OCI-M1 (cell line): ENCODE measurements around the gene DISC1.

Source experiments
- DNase-seq: peaks from one replicate; lab custom pipeline; 2025; lab: John Stamatoyannopoulos, UW

The DISC1 gene

GRCh38 chr1:231856426-231856825 is 229.8 kb downstream of the DISC1 start:
- no peak for DNase-seq

DNA sequence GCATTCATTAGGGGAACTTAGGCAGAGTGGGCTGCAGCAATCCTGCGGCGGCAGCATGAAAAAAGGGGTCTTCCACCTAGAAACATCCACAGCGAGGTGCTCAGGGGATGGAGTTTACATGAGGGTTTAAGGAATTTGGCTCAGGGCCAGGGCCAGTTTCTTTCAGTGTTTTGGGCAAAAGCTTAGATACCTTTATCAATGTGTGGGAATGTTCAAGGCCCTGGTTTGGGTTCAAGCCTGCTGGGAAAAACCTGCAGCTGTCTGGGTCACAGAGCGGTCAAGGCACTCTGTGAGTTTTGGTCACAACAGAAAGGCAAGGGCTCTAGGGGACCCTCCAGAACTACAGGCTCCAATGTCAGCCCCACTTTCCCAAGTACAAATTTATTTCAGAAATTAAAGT is 230.3 kb downstream of the DISC1 start:
- DNase-seq = no peak

- DNase-seq = no peak
Measured at GRCh38 chr1:231857609-231858135, 231.1 kb downstream of the DISC1 start.

- no peak for DNase-seq
Measured at GRCh38 chr1:231860221-231861088, 233.9 kb downstream of the DISC1 start.

DNA sequence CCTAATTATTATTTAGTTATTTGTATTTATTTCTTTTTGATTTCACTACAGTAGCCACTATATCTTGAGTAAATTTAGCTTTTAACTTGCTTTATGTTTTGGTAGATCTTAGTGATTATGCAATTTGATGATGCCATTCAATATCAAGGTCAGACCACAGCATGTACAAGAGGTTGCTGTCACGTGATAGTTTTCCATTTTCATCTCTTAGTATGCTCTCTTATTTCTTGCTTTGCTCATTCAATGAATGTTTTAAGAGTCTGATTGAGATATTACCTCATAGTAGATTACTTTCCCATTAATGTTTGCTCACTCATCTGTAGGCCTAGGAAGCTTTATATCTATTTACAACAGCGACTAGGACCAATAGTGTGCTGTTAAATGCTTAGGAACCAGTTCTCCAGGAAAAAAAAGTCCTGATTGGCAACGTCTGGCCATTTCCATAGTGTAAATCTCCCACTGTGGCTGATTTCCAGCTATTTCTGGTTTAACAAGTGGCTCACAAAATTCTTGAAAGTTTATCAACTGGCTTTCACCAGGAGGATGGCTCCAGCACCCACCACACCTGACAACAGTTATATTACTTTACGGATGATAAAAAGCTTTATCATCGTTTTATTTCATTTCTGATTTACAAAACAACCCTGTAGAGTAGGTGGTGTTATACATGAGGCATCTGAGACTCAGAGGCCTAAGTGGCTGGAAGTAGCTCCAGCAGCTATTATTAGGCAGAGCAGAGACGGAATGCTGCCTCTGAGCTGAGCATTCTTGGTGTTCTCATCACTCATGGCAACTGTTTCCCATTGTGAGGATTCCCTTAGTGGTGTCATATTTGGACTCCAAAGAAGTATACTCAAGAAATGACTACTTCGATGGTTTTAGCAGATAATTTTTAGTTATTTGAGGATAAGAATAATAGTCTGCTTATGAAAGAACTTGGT is 235.2 kb downstream of the DISC1 start:
- DNase-seq = peak; percentile 10

DNA sequence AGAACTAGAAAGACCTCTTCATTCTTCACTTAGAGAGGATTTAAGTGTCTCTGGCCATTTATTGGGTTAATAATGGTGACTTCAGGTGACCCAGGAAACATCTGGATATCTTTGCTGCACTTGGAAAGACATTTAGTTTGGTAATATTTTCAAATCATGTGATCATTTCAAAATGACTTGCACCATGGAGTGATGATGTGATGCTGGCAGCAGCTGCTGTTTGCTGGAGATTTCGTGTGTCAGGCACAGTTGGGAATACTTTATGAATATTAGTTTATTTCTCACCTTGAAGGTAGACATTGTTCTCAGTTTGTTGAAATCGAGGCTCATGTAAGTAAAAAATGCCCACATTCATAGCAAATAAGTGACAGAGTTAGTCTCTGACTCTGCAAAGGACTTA is 236.0 kb downstream of the DISC1 start:
- no peak for DNase-seq

GRCh38 chr1:231865331-231865730 is 238.7 kb downstream of the DISC1 start:
- DNase-seq = no peak

DNA sequence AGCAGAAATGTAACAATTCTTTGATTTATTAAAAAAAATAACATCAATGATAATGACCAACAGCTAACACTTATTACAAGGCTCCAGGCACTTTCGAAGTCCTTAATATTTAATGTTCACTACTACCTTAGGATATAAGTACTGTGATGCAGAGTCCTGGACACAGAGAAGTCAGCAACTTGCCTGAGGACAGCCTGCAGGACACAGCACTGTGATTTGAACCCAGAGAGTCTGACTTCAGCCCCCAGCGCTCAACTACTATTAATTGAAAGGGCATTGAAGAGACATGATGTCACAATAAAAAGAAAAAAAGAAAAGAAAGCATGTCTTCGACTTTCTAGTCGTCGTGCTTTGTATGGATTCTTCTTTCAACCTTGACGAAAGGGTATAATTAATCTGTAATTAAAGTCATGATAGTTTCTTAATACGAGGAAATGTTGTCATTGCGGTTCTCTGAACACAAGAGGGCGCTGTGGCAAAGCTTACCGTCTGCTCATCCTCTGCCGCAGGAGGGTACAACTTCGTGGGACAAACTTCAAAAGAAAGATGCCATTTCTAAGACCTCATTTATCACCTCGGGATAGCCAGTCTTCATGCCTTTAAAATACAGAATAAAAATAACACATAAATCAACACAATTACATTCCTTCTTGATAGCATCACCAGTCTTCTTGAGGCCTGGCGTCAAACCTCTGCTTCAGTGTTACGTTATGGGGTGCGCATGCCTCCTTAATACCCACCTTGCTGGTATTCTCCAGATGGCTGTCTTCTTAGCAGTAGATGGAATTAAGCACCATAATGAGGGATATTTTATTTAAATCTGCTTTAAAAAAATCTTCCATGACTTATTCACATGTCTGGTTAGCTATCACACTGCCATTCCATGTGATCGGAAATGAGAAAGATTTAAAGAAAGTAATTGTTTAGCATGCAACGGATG is 240.1 kb downstream of the DISC1 start:
- peak; percentile 75 for DNase-seq

DNA sequence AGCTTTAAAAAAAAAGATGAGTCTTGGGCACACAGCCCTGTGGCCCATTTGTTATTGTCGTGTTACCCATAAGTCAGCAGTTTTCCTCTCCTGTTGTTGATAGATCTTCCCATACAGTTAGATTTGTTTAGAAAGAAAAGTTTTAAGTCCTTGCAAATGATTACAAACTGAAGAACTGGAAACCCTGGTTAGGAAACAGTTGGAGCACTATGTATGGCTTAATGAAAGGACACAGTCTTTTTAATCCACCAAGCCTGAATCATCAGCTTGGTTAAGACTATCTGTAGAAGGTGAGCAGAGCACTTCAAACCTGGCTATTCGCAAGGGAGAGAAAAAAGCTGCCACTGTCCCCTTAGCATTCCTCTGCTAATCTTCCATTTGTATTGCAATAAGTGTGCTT is 241.0 kb downstream of the DISC1 start:
- no peak for DNase-seq

GRCh38 chr1:231869364-231869763 is 242.8 kb downstream of the DISC1 start:
- peak; percentile 60 for DNase-seq

- DNase-seq = no peak
Measured at GRCh38 chr1:231871471-231871870, 244.9 kb downstream of the DISC1 start.

GRCh38 chr1:231871878-231872277 is 245.3 kb downstream of the DISC1 start:
- DNase-seq = no peak

DNA sequence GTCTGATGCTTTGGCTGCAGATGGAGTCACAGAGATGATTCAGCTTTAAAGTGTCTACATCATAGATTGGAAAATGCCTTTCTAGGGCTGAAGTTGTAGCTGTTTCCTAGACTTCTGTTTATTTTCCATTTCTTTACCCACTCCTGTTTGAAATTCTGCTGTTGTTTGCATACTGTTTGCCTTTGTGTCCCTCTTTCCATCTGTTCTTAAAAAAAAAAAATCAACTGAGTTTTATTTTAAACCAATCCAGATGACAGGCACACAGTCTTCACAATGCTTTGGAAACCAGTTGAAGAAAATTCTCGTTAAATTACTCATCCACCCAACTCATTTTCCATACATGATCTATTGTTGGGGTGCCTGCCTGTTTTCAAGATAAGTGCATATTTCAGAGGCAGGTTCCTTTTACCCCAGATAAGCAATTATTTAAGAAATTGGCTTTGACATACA is 245.9 kb downstream of the DISC1 start:
- no peak for DNase-seq

GRCh38 chr1:231878737-231879136 is 252.1 kb downstream of the DISC1 start:
- DNase-seq = no peak

- DNase-seq = no peak
Measured at GRCh38 chr1:231879296-231879695, 252.7 kb downstream of the DISC1 start.

- no peak for DNase-seq
Measured at GRCh38 chr1:231882333-231882732, 255.7 kb downstream of the DISC1 start.

DNA sequence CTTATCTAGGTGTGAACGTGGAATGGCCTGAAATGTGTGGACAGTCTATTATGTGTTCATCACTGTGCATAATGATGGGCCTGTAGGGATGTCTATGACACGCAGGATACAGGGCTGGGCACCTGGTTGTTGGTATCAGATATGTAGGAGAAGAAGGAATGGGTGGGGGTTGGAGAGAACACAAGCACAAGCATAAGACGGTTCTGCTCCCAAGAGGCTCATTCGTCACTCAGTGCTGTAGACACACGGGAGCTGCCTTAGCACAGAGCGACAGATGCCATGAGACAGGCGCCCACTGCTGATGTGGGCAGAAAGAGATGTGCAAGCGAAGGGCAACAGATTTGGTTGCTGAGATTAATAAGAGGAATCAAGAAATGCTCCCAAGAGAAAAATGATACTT is 256.2 kb downstream of the DISC1 start:
- no peak for DNase-seq

GRCh38 chr1:231883382-231883781 is 256.8 kb downstream of the DISC1 start:
- DNase-seq = no peak

DNA sequence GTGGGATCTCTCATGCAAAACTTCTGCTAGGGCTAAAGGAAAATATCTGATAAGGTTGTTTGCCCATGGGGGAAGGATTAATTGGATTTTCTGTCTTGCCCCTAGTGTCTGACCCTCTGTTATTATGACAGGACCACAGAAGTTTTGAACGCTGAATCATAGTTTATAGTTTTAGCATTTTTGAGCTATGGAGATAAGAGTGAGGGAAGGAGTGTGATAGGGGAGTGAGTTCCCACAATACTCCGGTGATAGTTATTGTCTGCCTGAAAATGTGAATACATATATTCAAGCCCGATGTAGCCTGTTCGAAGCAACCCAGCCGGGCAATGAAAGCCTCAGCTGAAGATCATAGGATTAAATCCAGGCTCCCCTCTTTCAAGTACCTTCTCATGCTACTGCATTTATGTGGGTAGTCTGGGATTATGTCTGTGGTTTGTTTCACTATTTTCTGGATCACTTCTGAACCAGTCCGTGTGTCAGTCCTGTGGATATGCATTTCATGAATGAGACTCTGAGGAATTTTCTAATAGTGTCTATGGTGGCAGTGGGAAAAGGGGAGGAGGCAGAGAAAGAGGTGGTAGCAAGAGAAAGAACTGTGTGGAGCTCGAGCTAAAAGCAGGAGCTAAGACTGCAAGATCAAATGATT is 258.7 kb downstream of the DISC1 start:
- DNase-seq = peak; percentile 30

GRCh38 chr1:231887166-231887565 is 260.6 kb downstream of the DISC1 start:
- DNase-seq = no peak

- no peak for DNase-seq
Measured at GRCh38 chr1:231887866-231888265, 261.3 kb downstream of the DISC1 start.
